Measurements from ENCODE around the gene KCP. TPM values are rescaled to one million over a fixed set of nuclear protein-coding genes. Genes with fewer than 3 reads are reported as not detected.

The KCP gene
- total and polyA plus RNA-seq, 2 experiments from 2014 or later, result 0.76 to 1.1 TPM

- no peak for TF ChIP-seq ZNF462 (CRISPR knock-in tag; IDR thresholded peaks at IDR 0.05)
Observed at GRCh38 chr7:128873234-128873633, 37.3 kb downstream of the KCP start (continued).

GRCh38 chr7:128872394-128872824 is 38.1 kb downstream of the KCP start:
- no peaks in the 10 kb centered on the region; the same call in 2 of the 3 replicates for H3K36me3 Mint-ChIP-seq (ENCODE audit: low read depth)
- DNase-seq (ENCODE audit: low spot score) (peak; percentile 84), ATAC-seq (peak; percentile 40)
- H3K9me2 ChIP-seq (ENCODE audit: insufficient read depth), result no peaks in the 10 kb centered on the region
- no peak overlapping the region; the same call in 1 of the 2 replicates for H2AFZ ChIP-seq
- H3K27me3 Mint-ChIP-seq (ENCODE audit: insufficient read depth, low read depth, poor library complexity), result peaks cover 36% of the 10 kb centered on the region
- H3K27me3 ChIP-seq (ENCODE audit: insufficient read depth), result peaks cover 49% of the 10 kb centered on the region
- H3K4me1 ChIP-seq (ENCODE audit: insufficient read depth), result peaks cover 19% of the 10 kb centered on the region
- no peak overlapping the region; the same call in 2 of the 3 replicates for H3K4me3 Mint-ChIP-seq
- no peak overlapping the region for H3K4me2 ChIP-seq
- no peak overlapping the region for H3K27ac Mint-ChIP-seq
- peaks cover 3% of the 10 kb centered on the region; the same call in 1 of the 2 replicates for H4K20me1 ChIP-seq (replicated peaks; ENCODE audit: insufficient read depth)
- no peak overlapping the region for H3K27ac ChIP-seq (ENCODE audit: low read depth)
- no peaks in the 10 kb centered on the region for H3K36me3 ChIP-seq (ENCODE audit: insufficient read depth)
- 0 out of 2 replicates have a peak, but pooled peaks cover 12% of the 10 kb centered on the region for H3F3A ChIP-seq (replicated peaks; ENCODE audit: low read depth)
- TF ChIP-seq ETS1 (IDR thresholded peaks at IDR 0.05), result no peak
- peak; percentile 54 to 66 for TF ChIP-seq CTCF (conservative IDR thresholded peaks at IDR 0.05; ENCODE audit: low read depth in 2 of 2)
- no peak for TF ChIP-seq NANOG (IDR thresholded peaks at IDR 0.05; ENCODE audit: borderline replicate concordance)
- peaks cover 21% of the 10 kb centered on the region for H3K4me1 Mint-ChIP-seq
- no peak overlapping the region for H3K4me3 ChIP-seq
- no peaks in the 10 kb centered on the region for H3K79me2 ChIP-seq (replicated peaks; ENCODE audit: insufficient read depth)
- H3K9me3 Mint-ChIP-seq, result no peaks in the 10 kb centered on the region; the same call in 2 of the 3 replicates
